H9 (cell line): ENCODE data around the gene POLR2L. TPM values are rescaled to one million over a fixed set of nuclear protein-coding genes. Genes with fewer than 3 reads are reported as not detected.

Experiments used
- DNase-seq: peaks from one replicate; pipeline ENCODE4 v3.0.0-alpha.2; 2017
- H2AFZ ChIP-seq: one replicate; pipeline ENCODE4 v1.6.1; 2013; ENCODE audit warnings: mild to moderate bottlenecking, low read length, control low read depth, moderate library complexity
- H2AK5ac ChIP-seq: 2 replicates; pipeline ENCODE4 v1.6.1; 2013; ENCODE audit warnings: low read length, control low read depth, mixed read lengths; ENCODE audit not compliant: insufficient read length
- H2BK120ac ChIP-seq: one replicate; pipeline ENCODE4 v1.6.1; 2013; ENCODE audit warnings: low read depth, mild to moderate bottlenecking, low read length, control low read depth, inconsistent platforms; ENCODE audit not compliant: poor library complexity, severe bottlenecking
- H2BK12ac ChIP-seq: 2 replicates; pipeline ENCODE4 v1.6.1; 2013; ENCODE audit warnings: low read length, control low read depth, mixed read lengths, low read depth; ENCODE audit not compliant: insufficient read length
- H2BK15ac ChIP-seq: 2 replicates; pipeline ENCODE4 v1.6.1; 2013; ENCODE audit warnings: low read depth, low read length, control low read depth
- H2BK20ac ChIP-seq: one replicate; pipeline ENCODE4 v1.6.1; 2013; ENCODE audit warnings: low read depth, mild to moderate bottlenecking, low read length, control low read depth, inconsistent platforms; ENCODE audit not compliant: poor library complexity, severe bottlenecking
- H2BK5ac ChIP-seq: 2 replicates; pipeline ENCODE4 v1.6.1; 2013; ENCODE audit warnings: low read length, control low read depth, mixed read lengths; ENCODE audit not compliant: insufficient read length
- H3K14ac ChIP-seq: 2 replicates; pipeline ENCODE4 v1.6.1; 2013; ENCODE audit warnings: low read length, control low read depth; ENCODE audit not compliant: insufficient read depth
- H3K18ac ChIP-seq: 2 replicates; pipeline ENCODE4 v1.6.1; 2013; ENCODE audit warnings: low read depth, mild to moderate bottlenecking, mixed read lengths, low read length, control low read depth; ENCODE audit not compliant: insufficient read length
- H3K23ac ChIP-seq: 2 replicates; pipeline ENCODE4 v1.6.1; 2013; ENCODE audit warnings: low read length, control low read depth, mixed read lengths, low read depth; ENCODE audit not compliant: insufficient read length
- H3K23me2 ChIP-seq: 2 replicates; pipeline ENCODE4 v1.6.1; 2013; ENCODE audit warnings: low read depth, mild to moderate bottlenecking, mixed read lengths, low read length, control low read depth; ENCODE audit not compliant: insufficient read length, poor library complexity, severe bottlenecking
- H3K27ac ChIP-seq: 2 replicates; pipeline ENCODE4 v1.5.1; 2013; ENCODE audit warnings: low read length, control low read depth, mixed read lengths, low read depth; ENCODE audit not compliant: insufficient read length
- H3K27me3 ChIP-seq: 2 replicates; pipeline ENCODE4 v1.6.1; 2013; ENCODE audit warnings: low read length, control low read depth, inconsistent platforms; ENCODE audit not compliant: insufficient read depth
- H3K4ac ChIP-seq: 2 replicates; pipeline ENCODE4 v1.6.1; 2013; ENCODE audit warnings: low read depth, mild to moderate bottlenecking, control low read depth, inconsistent platforms, low read length, moderate library complexity
- H3K4me1 ChIP-seq: 2 replicates; pipeline ENCODE4 v1.6.1; 2013; ENCODE audit warnings: low read length, control low read depth, inconsistent platforms; ENCODE audit not compliant: insufficient read depth
- H3K4me2 ChIP-seq: 2 replicates; pipeline ENCODE4 v1.6.1; 2013; ENCODE audit warnings: low read length, control low read depth, mixed read lengths; ENCODE audit not compliant: insufficient read length, insufficient read depth
- H3K56ac ChIP-seq: 2 replicates; pipeline ENCODE4 v1.6.1; 2013; ENCODE audit warnings: low read depth, mild to moderate bottlenecking, mixed read lengths, low read length, control low read depth; ENCODE audit not compliant: insufficient read length
- H3K79me1 ChIP-seq: 2 replicates; pipeline ENCODE4 v1.6.1; 2013; ENCODE audit warnings: low read depth, mild to moderate bottlenecking, moderate library complexity, low read length, control low read depth, inconsistent platforms; ENCODE audit not compliant: insufficient read depth, poor library complexity, severe bottlenecking
- H3K79me2 ChIP-seq: 2 replicates; pipeline ENCODE4 v1.6.1; 2013; ENCODE audit warnings: low read length, control low read depth, inconsistent platforms; ENCODE audit not compliant: insufficient read depth
- H3K9ac ChIP-seq: 2 replicates; pipeline ENCODE4 v1.6.1; 2013; ENCODE audit warnings: low read length, control low read depth, mixed read lengths; ENCODE audit not compliant: insufficient read length; ENCODE audit errors: extremely low read depth
- H3K9me3 ChIP-seq: one replicate; pipeline ENCODE4 v1.6.1; 2013; ENCODE audit warnings: low read depth, low read length, inconsistent platforms; ENCODE audit not compliant: control insufficient read depth
- H3T11ph ChIP-seq: one replicate; pipeline ENCODE4 v1.6.1; 2013; ENCODE audit warnings: mild to moderate bottlenecking, low read length, control low read depth, inconsistent platforms
- H4K20me1 ChIP-seq: one replicate; pipeline ENCODE4 v1.6.1; 2013; ENCODE audit not compliant: control insufficient read depth, insufficient read length, insufficient read depth
- H4K5ac ChIP-seq: 2 replicates; pipeline ENCODE4 v1.6.1; 2013; ENCODE audit warnings: low read depth, mild to moderate bottlenecking, mixed read lengths, low read length, control low read depth; ENCODE audit not compliant: insufficient read length
- H4K8ac ChIP-seq: replicated peaks from 2 replicates; pipeline ENCODE4 v1.6.1; 2013; ENCODE audit warnings: low read length, control low read depth, mixed read lengths, low read depth; ENCODE audit not compliant: insufficient read length
- H4K91ac ChIP-seq: 2 replicates; pipeline ENCODE4 v1.6.1; 2013; ENCODE audit warnings: low read depth, mild to moderate bottlenecking, moderate library complexity, mixed read lengths, low read length, control low read depth; ENCODE audit not compliant: insufficient read length
- H3K27ac Mint-ChIP-seq, 3 experiments: 2 replicates in 2 of 3; 3 replicates in 1 of 3; pipeline ENCODE4 v1.8.0; 2020 to 2021; ENCODE audit warnings: mixed read lengths in 3 of 3, mild to moderate bottlenecking in 1 of 3, moderate library complexity in 1 of 3
- H3K27me3 Mint-ChIP-seq: 2 replicates; pipeline ENCODE4 v1.8.0; 2021; ENCODE audit warnings: low read depth, mild to moderate bottlenecking, moderate library complexity, mixed read lengths
- H3K36me3 Mint-ChIP-seq, 3 experiments: 2 replicates in 2 of 3; 3 replicates in 1 of 3; pipeline ENCODE4 v1.8.0; 2020 to 2021; ENCODE audit warnings: low read depth in 3 of 3, mixed read lengths in 3 of 3; ENCODE audit not compliant: insufficient read depth in 1 of 3
- H3K4me1 Mint-ChIP-seq, 2 experiments: 2 replicates each; pipeline ENCODE4 v1.8.0; 2020; ENCODE audit warnings: mixed read lengths in 2 of 2
- H3K4me3 Mint-ChIP-seq, 2 experiments: 2 replicates in 1 of 2; 3 replicates in 1 of 2; pipeline ENCODE4 v1.8.0; 2020 to 2021; ENCODE audit warnings: mild to moderate bottlenecking in 2 of 2, mixed read lengths in 2 of 2, moderate library complexity in 1 of 2
- H3K9me3 Mint-ChIP-seq, 2 experiments: 2 replicates in 1 of 2; 3 replicates in 1 of 2; pipeline ENCODE4 v1.8.0; 2020; ENCODE audit warnings: mild to moderate bottlenecking in 2 of 2, mixed read lengths in 2 of 2, moderate library complexity in 1 of 2
- CTCF ChIP-seq: fragments of 200-600 bp; sonication (generic); conservative IDR thresholded peaks from 3 replicates; pipeline ENCODE4 v1.8.0; 2021; ENCODE audit warnings: antibody characterized with exemption, mild to moderate bottlenecking
- WGBS: extraction: QIAGEN DNeasy Blood & Tissue Kit; methylation state at CpG from one replicate; pipeline ENCODE4 v1.1.7; 2013; ENCODE audit warnings: missing lambda C conversion rate, low lambda C conversion rate, mixed read lengths; ENCODE audit not compliant: insufficient read length; ENCODE audit errors: extremely low coverage; 5-methylcytosine and 5-hydroxymethylcytosine counted together
- total RNA-seq: library from RNA; stranded (reverse); gene quantifications from 2 replicates; pipeline ENCODE4 v1.2.1, GENCODE V29; 2021

POLR2L gene
- total RNA-seq, 1 experiment from 2014 or later = 135 TPM

DNA sequence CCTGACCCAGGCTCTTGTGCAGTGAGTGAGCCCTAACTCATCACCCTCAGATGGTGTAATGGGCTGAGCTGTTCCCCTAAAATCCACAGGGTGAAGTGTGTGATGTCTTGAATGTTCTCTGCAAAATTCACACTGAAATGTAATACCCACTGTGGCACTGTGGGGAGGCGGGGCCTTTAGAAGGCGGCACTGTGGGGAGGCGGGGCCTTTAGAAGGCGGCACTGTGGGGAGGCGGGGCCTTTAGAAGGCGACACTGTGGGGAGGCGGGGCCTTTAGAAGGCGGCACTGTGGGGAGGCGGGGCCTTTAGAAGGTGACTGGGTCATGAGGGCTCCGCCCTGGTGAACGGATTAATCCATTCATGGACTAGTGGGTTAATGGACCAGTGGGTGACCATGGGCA is 35.2 kb upstream of the POLR2L start:
- peak; percentile 85 for DNase-seq

More for the DNA sequence above, 35.2 kb upstream of the POLR2L start:
- peaks cover 2 to 3% of the 10 kb centered on the region in 2 experiments; a peak in 3 of 4 replicates for H3K4me1 Mint-ChIP-seq
- Histone ChIP-seq H3K27me3 (no peaks in the 10 kb centered on the region), H2AFZ (no peak overlapping the region), H3K23ac (no peak overlapping the region), H3K4ac (no peak overlapping the region), H4K91ac (no peak overlapping the region), H3K9ac (no peak overlapping the region), H4K8ac (no peak overlapping the region), H2AK5ac (no peak overlapping the region), H4K20me1 (no peaks in the 10 kb centered on the region), H2BK15ac (no peak overlapping the region), H3T11ph (no peak overlapping the region), H3K4me2 (no peak overlapping the region), H2BK120ac (no peak overlapping the region), H4K5ac (no peak overlapping the region), H2BK12ac (no peak overlapping the region), H3K79me2 (no peaks in the 10 kb centered on the region), H3K27ac (no peak overlapping the region), H3K79me1 (no peaks in the 10 kb centered on the region), H2BK20ac (no peak overlapping the region), H3K4me1 (0 out of 2 replicates have a peak, but pooled peaks cover 2% of the 10 kb centered on the region), H3K18ac (no peak overlapping the region), H3K56ac (no peak overlapping the region), H3K9me3 (no peaks in the 10 kb centered on the region), H2BK5ac (no peak overlapping the region), H3K14ac (no peak overlapping the region), H3K23me2 (no peaks in the 10 kb centered on the region)
- peaks cover 29 to 58% (median 56%) of the 10 kb centered on the region in 3 experiments for H3K36me3 Mint-ChIP-seq
- H3K4me3 Mint-ChIP-seq = no peak overlapping the region
- peak overlapping the region in 1 of 3 experiments; percentile 32; a peak in 1 of 7 replicates for H3K27ac Mint-ChIP-seq
- no peak for TF ChIP-seq CTCF
- peaks cover 3% of the 10 kb centered on the region; the same call in 1 of the 2 replicates for H3K27me3 Mint-ChIP-seq
- H3K9me3 Mint-ChIP-seq = no peaks in the 10 kb centered on the region
- WGBS = no CpG with 5 or more reads among the region's 11 CpGs
